GM12891 (cell line): ENCODE results near the gene SPRN.
"Not testable (repeated sequence)": the region's sequence is repeated elsewhere in the genome, so short reads cannot be mapped to it uniquely, and the experiment has no call there.

Experiments
- DNase-seq: peaks from one replicate; pipeline ENCODE4 v3.0.0; 2011; ENCODE audit warnings: low spot score; ENCODE audit not compliant: insufficient read length
- FAIRE-seq: peaks from 2 replicates; lab custom pipeline; 2011; peaks lifted over from hg19 to GRCh38; lab: Jason Lieb, UNC
- PAX5 ChIP-seq: IDR thresholded peaks from 2 replicates; pipeline ENCODE4 v1.6.1; 2011; ENCODE audit warnings: low read length, moderate library complexity, mild to moderate bottlenecking; ENCODE audit not compliant: insufficient read depth, severe bottlenecking
- POLR2A ChIP-seq: IDR thresholded peaks from 2 replicates; pipeline ENCODE4 v1.6.1; 2011; ENCODE audit warnings: low read depth, low read length, control low read depth
- POLR2AphosphoS5 ChIP-seq: IDR thresholded peaks from 2 replicates; pipeline ENCODE4 v1.6.1; 2011; ENCODE audit warnings: low read depth, low read length, control low read depth
- POU2F2 ChIP-seq: IDR thresholded peaks from 2 replicates; pipeline ENCODE4 v1.6.1; 2011; ENCODE audit warnings: low read depth, mild to moderate bottlenecking, control low read depth, low read length, moderate library complexity
- SPI1 ChIP-seq: IDR thresholded peaks from 2 replicates; pipeline ENCODE4 v1.6.1; 2011; ENCODE audit warnings: low read depth, low read length, control low read depth
- TAF1 ChIP-seq: IDR thresholded peaks from 2 replicates; pipeline ENCODE4 v1.6.1; 2011; ENCODE audit warnings: low read depth, low read length, control low read depth

SPRN gene

GRCh38 chr10:133378251-133379096, 46.0 kb downstream of the SPRN start:
- TF ChIP-seq TAF1: no peak
- no peak for TF ChIP-seq POLR2AphosphoS5
- TF ChIP-seq PAX5: no peak
- no peak for TF ChIP-seq POU2F2
- TF ChIP-seq POLR2A: no peak
- TF ChIP-seq SPI1: no peak
- peak; percentile 62 for FAIRE-seq
- no peak for DNase-seq

- FAIRE-seq (no peak), DNase-seq (no peak)
Observed at GRCh38 chr10:133377818-133378250, 46.6 kb downstream of the SPRN start.

GRCh38 chr10:133377025-133377817, 47.2 kb downstream of the SPRN start:
- TF ChIP-seq POLR2AphosphoS5 (no peak), SPI1 (no peak), TAF1 (no peak), POLR2A (no peak), POU2F2 (no peak), PAX5 (no peak)
- no peak for FAIRE-seq

More at GRCh38 chr10:133377818-133378250, 46.6 kb downstream of the SPRN start:
- TF ChIP-seq POU2F2 (no peak), SPI1 (no peak), POLR2AphosphoS5 (no peak), TAF1 (no peak), POLR2A (no peak), PAX5 (no peak)

GRCh38 chr10:133376183-133376582, 48.2 kb downstream of the SPRN start:
- DNase-seq, FAIRE-seq: not testable (repeated sequence)

More at GRCh38 chr10:133377025-133377817, 47.2 kb downstream of the SPRN start:
- no peak for DNase-seq

- no peak for TF ChIP-seq PAX5
- no peak for TF ChIP-seq POU2F2
- no peak for TF ChIP-seq POLR2AphosphoS5
- no peak for TF ChIP-seq POLR2A
- TF ChIP-seq SPI1: no peak
- TF ChIP-seq TAF1: no peak
- FAIRE-seq: no peak
- no peak for DNase-seq
Observed at GRCh38 chr10:133375357-133376115, 48.9 kb downstream of the SPRN start.

- DNase-seq: peak; percentile 100
- FAIRE-seq: peak; percentile 99
- TF ChIP-seq PAX5: no peak
- TF ChIP-seq POLR2A: peak; percentile 83
- TF ChIP-seq POLR2AphosphoS5: peak; percentile 82
- peak; percentile 61; the same call in 1 of the 2 replicates for TF ChIP-seq TAF1
- no peak for TF ChIP-seq SPI1
- peak; percentile 31; the same call in 1 of the 2 replicates for TF ChIP-seq POU2F2
Observed at GRCh38 chr10:133373174-133374090, 51.0 kb downstream of the SPRN start, which contains the start of gene ECHS1. ECHS1 (minus strand) TSS chr10:133373354; CDS start chr10:133373333, 21 bp downstream.

GRCh38 chr10:133372507-133372906, 51.9 kb downstream of the SPRN start:
- TF ChIP-seq POLR2AphosphoS5 (no peak), PAX5 (no peak), TAF1 (no peak), POU2F2 (no peak)
- DNase-seq: no peak
- FAIRE-seq: no peak
